SK-N-SH treated with all-trans-retinoic acid at 6 μM for 48 hours (cell line): ENCODE results near the gene FAM200A.
"Not testable (repeated sequence)": the region's sequence is repeated elsewhere in the genome, so short reads cannot be mapped to it uniquely, and the experiment has no call there.

Source experiments
- ATAC-seq: fragments of 200-7000 bp; cut with Tn5 transposase; 3 replicates; pipeline ENCODE4 v1.9.1; 2020; ENCODE audit warnings: mild to moderate bottlenecking, moderate library complexity
- CSDC2 ChIP-seq: fragments of 250-450 bp; sonication (Bioruptor Pico); IDR thresholded peaks from 2 replicates; pipeline ENCODE4 v1.5.0; 2020; ENCODE audit warnings: mild to moderate bottlenecking, moderate library complexity
- ESRRG ChIP-seq: fragments of 250-450 bp; sonication (Bioruptor Pico); IDR thresholded peaks from 2 replicates; pipeline ENCODE4 v1.6.1; 2021; ENCODE audit warnings: mild to moderate bottlenecking
- GLIS3 ChIP-seq: fragments of 250-450 bp; sonication (Bioruptor Pico); IDR thresholded peaks from 2 replicates; pipeline ENCODE4 v1.5.0; 2020; ENCODE audit warnings: mild to moderate bottlenecking, moderate library complexity
- ISL1 ChIP-seq: fragments of 250-450 bp; sonication (Bioruptor Pico); IDR thresholded peaks from 2 replicates; pipeline ENCODE4 v2.1.2; 2022; ENCODE audit warnings: mild to moderate bottlenecking, moderate library complexity
- OSR1 ChIP-seq: fragments of 250-450 bp; sonication (Bioruptor Pico); IDR thresholded peaks from 2 replicates; pipeline ENCODE4 v1.8.0; 2022; ENCODE audit warnings: moderate library complexity, mild to moderate bottlenecking, inconsistent platforms
- RARB ChIP-seq: fragments of 250-450 bp; sonication (Bioruptor Pico); IDR thresholded peaks from 2 replicates; pipeline ENCODE4 v1.8.0; 2021; ENCODE audit warnings: mild to moderate bottlenecking, moderate library complexity
- SNAI2 ChIP-seq: fragments of 250-450 bp; sonication (Bioruptor Pico); IDR thresholded peaks from 2 replicates; pipeline ENCODE4 v1.5.0; 2020; ENCODE audit warnings: mild to moderate bottlenecking, moderate library complexity
- TCF4 ChIP-seq: fragments of 250-450 bp; sonication (Bioruptor Pico); IDR thresholded peaks from 2 replicates; pipeline ENCODE4 v1.8.0; 2021; ENCODE audit warnings: mild to moderate bottlenecking, moderate library complexity, borderline replicate concordance
- TOX ChIP-seq: fragments of 250-450 bp; sonication (Bioruptor Pico); IDR thresholded peaks from 2 replicates; pipeline ENCODE4 v1.8.0; 2021; ENCODE audit warnings: mild to moderate bottlenecking, moderate library complexity, borderline replicate concordance
- ZC3H10 ChIP-seq: fragments of 250-450 bp; sonication (Bioruptor Pico); IDR thresholded peaks from 2 replicates; pipeline ENCODE4 v1.5.1; 2021; ENCODE audit warnings: mild to moderate bottlenecking, moderate library complexity
- ZFP30 ChIP-seq: fragments of 450-650 bp; formaldehyde crosslinking; IDR thresholded peaks from 2 replicates; pipeline ENCODE4 v1.5.0; 2022; ENCODE audit warnings: mild to moderate bottlenecking, moderate library complexity
- ZNF565 ChIP-seq: fragments of 450-650 bp; formaldehyde crosslinking; conservative IDR thresholded peaks from 2 replicates; pipeline ENCODE4 v1.5.0; 2020; ENCODE audit warnings: low read depth, mild to moderate bottlenecking, moderate library complexity
- ZNF8 ChIP-seq: fragments of 450-650 bp; formaldehyde crosslinking; IDR thresholded peaks from 2 replicates; pipeline ENCODE4 v1.5.0; 2020; ENCODE audit warnings: mild to moderate bottlenecking, moderate library complexity
- TF ChIP-seq, protein P1 (sequence below): fragments of 250-450 bp; sonication (Bioruptor Pico); IDR thresholded peaks from 2 replicates; pipeline ENCODE4 v1.5.1; 2020; ENCODE audit warnings: low read depth, mild to moderate bottlenecking, moderate library complexity
- TF ChIP-seq, protein P2 (sequence below): fragments of 250-450 bp; sonication (Bioruptor Pico); IDR thresholded peaks from 2 replicates; pipeline ENCODE4 v1.8.0; 2020; ENCODE audit warnings: mild to moderate bottlenecking, moderate library complexity, borderline replicate concordance
- TF ChIP-seq, protein P3 (sequence below): fragments of 250-450 bp; sonication (Bioruptor Pico); IDR thresholded peaks from 2 replicates; pipeline ENCODE4 v1.8.0; 2021; ENCODE audit warnings: low read depth, mild to moderate bottlenecking, moderate library complexity, borderline replicate concordance
- TF ChIP-seq, protein P4 (sequence below): fragments of 250-450 bp; sonication (Bioruptor Pico); IDR thresholded peaks from 2 replicates; pipeline ENCODE4 v1.5.0; 2020; ENCODE audit warnings: mild to moderate bottlenecking, moderate library complexity
- TF ChIP-seq, protein P5 (sequence below): fragments of 250-450 bp; sonication (Bioruptor Pico); IDR thresholded peaks from 2 replicates; pipeline ENCODE4 v1.5.1; 2021; ENCODE audit warnings: mild to moderate bottlenecking, moderate library complexity

Gene FAM200A

DNA sequence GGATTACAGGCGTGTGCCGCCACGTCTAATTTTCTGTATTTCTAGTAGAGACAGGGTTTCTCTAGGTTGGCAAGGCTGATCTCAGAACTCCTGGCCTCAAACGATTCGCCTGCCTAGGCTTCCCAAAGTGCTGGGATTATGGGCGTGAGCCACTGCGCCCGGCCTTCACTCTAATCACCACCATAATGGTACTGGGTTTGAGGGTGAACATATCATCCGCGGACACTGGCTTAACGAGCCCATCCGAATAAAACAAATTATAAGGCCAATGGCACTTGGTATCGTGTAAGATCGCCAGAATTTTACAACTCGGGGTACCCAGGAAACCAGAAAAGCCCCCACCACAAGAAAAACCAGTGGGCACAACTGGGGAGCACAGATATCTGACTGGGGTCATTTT is 580 bp downstream of the FAM200A start:
- ATAC-seq, result peak; percentile 69
- TF ChIP-seq, protein P1, sequence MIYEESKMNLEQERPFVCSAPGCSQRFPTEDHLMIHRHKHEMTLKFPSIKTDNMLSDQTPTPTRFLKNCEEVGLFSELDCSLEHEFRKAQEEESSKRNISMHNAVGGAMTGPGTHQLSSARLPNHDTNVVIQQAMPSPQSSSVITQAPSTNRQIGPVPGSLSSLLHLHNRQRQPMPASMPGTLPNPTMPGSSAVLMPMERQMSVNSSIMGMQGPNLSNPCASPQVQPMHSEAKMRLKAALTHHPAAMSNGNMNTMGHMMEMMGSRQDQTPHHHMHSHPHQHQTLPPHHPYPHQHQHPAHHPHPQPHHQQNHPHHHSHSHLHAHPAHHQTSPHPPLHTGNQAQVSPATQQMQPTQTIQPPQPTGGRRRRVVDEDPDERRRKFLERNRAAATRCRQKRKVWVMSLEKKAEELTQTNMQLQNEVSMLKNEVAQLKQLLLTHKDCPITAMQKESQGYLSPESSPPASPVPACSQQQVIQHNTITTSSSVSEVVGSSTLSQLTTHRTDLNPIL (CRISPR knock-in tag), result no peak
- TF ChIP-seq OSR1 (CRISPR knock-in tag) (no peak), GLIS3 (no peak)
- TF ChIP-seq, protein P2, sequence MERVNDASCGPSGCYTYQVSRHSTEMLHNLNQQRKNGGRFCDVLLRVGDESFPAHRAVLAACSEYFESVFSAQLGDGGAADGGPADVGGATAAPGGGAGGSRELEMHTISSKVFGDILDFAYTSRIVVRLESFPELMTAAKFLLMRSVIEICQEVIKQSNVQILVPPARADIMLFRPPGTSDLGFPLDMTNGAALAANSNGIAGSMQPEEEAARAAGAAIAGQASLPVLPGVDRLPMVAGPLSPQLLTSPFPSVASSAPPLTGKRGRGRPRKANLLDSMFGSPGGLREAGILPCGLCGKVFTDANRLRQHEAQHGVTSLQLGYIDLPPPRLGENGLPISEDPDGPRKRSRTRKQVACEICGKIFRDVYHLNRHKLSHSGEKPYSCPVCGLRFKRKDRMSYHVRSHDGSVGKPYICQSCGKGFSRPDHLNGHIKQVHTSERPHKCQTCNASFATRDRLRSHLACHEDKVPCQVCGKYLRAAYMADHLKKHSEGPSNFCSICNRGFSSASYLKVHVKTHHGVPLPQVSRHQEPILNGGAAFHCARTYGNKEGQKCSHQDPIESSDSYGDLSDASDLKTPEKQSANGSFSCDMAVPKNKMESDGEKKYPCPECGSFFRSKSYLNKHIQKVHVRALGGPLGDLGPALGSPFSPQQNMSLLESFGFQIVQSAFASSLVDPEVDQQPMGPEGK (CRISPR knock-in tag), result peak; percentile 51; the same call in 1 of the 2 replicates
- TF ChIP-seq, protein P3, sequence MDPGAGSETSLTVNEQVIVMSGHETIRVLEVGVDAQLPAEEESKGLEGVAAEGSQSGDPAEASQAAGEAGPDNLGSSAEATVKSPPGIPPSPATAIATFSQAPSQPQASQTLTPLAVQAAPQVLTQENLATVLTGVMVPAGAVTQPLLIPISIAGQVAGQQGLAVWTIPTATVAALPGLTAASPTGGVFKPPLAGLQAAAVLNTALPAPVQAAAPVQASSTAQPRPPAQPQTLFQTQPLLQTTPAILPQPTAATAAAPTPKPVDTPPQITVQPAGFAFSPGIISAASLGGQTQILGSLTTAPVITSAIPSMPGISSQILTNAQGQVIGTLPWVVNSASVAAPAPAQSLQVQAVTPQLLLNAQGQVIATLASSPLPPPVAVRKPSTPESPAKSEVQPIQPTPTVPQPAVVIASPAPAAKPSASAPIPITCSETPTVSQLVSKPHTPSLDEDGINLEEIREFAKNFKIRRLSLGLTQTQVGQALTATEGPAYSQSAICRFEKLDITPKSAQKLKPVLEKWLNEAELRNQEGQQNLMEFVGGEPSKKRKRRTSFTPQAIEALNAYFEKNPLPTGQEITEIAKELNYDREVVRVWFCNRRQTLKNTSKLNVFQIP, result no peak

DNA sequence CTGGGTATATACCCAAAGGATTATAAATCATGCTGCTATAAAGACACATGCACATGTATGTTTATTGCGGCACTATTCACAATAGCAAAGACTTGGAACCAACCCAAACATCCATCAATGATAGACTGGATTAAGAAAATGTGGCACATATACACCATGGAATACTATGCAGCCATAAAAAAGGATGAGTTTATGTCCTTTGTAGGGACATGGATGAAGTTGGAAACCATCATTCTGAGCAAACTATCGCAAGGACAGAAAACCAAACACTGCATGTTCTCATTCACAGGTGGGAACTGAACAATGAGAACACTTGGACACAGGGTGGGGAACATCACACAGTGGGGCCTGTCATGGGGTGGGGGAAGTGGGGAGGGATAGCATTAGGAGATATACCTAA is 2.4 kb downstream of the FAM200A start:
- ATAC-seq, result not testable (repeated sequence)

DNA sequence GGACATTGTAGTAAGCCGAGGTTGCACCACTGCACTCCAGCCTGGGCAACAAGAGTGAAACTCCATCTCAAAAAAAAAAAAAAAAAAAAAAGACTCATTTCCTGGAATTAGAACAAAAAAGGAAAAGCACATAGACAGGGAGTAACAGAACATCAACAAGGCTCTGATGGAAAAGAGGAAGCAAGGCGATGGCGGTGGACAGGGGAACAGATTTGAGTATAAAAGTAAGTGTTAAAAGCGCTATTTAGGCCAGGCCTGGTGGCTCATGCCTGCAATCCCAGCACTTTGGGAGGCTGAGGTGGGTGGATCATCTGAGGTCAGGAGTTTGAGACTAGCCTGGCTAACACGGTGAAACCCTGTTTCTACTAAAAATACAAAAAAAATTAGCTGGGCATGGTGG is 6.6 kb downstream of the FAM200A start:
- not testable (repeated sequence) for ATAC-seq

DNA sequence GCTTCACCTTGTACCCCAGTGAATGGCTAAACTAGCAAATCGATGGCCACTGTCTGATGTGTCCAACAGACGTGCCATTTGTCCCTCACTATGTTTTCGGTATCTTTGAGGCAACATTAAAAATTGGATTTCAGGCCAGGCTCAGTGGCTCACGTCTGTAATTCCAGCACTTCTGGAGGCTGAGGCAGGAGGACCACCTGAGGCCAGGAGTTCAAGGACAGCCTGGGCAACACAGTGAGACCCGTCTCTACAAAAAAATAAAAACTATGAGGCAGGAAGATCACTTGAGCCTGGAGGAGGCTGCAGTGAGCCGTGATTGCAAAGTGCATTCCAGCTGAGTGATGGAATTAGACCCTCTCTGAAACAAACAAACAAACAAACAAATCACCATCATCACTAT is 8.0 kb downstream of the FAM200A start:
- ATAC-seq, result no peak
- TF ChIP-seq, protein P3, result no peak
- TF ChIP-seq ISL1 (CRISPR knock-in tag) (no peak), ESRRG (CRISPR knock-in tag) (no peak), ZFP30 (CRISPR knock-in tag) (no peak), GLIS3 (no peak), ZNF565 (CRISPR knock-in tag) (no peak), TCF4 (no peak), OSR1 (CRISPR knock-in tag) (no peak), ZC3H10 (CRISPR knock-in tag) (no peak), CSDC2 (CRISPR knock-in tag) (no peak), TOX (no peak)
- TF ChIP-seq, protein P4, sequence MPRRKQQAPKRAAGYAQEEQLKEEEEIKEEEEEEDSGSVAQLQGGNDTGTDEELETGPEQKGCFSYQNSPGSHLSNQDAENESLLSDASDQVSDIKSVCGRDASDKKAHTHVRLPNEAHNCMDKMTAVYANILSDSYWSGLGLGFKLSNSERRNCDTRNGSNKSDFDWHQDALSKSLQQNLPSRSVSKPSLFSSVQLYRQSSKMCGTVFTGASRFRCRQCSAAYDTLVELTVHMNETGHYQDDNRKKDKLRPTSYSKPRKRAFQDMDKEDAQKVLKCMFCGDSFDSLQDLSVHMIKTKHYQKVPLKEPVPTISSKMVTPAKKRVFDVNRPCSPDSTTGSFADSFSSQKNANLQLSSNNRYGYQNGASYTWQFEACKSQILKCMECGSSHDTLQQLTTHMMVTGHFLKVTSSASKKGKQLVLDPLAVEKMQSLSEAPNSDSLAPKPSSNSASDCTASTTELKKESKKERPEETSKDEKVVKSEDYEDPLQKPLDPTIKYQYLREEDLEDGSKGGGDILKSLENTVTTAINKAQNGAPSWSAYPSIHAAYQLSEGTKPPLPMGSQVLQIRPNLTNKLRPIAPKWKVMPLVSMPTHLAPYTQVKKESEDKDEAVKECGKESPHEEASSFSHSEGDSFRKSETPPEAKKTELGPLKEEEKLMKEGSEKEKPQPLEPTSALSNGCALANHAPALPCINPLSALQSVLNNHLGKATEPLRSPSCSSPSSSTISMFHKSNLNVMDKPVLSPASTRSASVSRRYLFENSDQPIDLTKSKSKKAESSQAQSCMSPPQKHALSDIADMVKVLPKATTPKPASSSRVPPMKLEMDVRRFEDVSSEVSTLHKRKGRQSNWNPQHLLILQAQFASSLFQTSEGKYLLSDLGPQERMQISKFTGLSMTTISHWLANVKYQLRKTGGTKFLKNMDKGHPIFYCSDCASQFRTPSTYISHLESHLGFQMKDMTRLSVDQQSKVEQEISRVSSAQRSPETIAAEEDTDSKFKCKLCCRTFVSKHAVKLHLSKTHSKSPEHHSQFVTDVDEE (CRISPR knock-in tag), result no peak
- TF ChIP-seq, protein P5, sequence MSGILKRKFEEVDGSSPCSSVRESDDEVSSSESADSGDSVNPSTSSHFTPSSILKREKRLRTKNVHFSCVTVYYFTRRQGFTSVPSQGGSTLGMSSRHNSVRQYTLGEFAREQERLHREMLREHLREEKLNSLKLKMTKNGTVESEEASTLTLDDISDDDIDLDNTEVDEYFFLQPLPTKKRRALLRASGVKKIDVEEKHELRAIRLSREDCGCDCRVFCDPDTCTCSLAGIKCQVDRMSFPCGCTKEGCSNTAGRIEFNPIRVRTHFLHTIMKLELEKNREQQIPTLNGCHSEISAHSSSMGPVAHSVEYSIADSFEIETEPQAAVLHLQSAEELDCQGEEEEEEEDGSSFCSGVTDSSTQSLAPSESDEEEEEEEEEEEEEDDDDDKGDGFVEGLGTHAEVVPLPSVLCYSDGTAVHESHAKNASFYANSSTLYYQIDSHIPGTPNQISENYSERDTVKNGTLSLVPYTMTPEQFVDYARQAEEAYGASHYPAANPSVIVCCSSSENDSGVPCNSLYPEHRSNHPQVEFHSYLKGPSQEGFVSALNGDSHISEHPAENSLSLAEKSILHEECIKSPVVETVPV, result no peak

DNA sequence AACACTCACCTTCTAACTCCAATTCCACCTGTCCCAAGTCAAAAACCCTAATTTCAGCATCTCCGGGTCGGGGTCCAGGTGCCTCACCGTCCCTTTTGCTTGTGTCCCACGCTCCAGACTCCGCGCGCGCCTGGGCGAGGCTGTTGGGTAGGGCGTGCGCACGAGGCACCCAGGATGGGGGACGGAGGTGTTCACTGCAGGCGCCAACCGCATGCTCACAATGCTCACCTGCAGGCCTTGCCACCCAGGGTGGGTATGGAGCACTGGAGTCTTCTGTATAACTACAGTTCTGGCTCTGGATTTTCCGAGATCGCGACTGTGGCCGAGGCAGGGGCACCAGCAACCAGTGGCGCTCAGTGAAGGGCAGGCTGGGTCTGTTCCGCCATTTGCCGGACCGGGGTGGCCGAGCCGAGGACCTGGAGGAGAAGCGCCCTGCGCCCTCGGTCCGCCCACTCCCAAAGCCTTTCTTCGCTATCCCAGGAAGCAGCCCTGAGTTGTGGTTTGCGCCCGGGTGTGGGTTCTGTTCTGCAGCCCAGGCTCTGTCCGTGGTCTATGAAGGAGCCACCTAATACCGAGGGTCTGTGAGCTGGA is 8.7 kb downstream of the FAM200A start:
- no peak for TF ChIP-seq TCF4
- TF ChIP-seq ZFP30 (CRISPR knock-in tag), result no peak
- TF ChIP-seq RARB (CRISPR knock-in tag), result no peak
- no peak for TF ChIP-seq SNAI2 (CRISPR knock-in tag)
- TF ChIP-seq ZNF8 (CRISPR knock-in tag), result no peak
- TF ChIP-seq TOX, result no peak
- TF ChIP-seq, protein P3, result no peak
- TF ChIP-seq ZC3H10 (CRISPR knock-in tag), result no peak
- no peak for ATAC-seq
